Measurements from ENCODE around the gene RABGAP1. TPM values are rescaled to one million over a fixed set of nuclear protein-coding genes. Genes with fewer than 3 reads are reported as not detected.

Gene RABGAP1
- total RNA-seq, 4 donors from 2014 or later, result 38.3 to 78.3 (median 48.5) TPM

DNA sequence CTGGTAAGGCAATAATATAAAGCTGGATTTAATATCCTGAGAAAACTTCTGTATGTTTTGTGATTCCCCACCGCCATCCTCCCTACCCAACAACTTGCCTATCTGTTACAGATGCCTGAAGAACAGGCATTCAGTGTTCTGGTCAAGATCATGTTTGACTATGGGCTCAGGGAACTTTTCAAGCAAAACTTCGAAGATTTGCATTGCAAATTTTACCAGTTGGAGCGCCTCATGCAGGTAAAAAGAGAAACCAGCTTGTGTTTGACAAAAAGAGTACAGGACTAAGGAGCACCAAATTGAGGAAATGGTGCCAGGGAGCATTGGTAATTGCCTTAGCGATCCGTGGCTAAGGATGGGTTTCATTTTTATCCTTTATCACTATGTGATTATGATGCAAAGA lies 132.6 kb downstream of the RABGAP1 start:
- TF ChIP-seq, protein P1, sequence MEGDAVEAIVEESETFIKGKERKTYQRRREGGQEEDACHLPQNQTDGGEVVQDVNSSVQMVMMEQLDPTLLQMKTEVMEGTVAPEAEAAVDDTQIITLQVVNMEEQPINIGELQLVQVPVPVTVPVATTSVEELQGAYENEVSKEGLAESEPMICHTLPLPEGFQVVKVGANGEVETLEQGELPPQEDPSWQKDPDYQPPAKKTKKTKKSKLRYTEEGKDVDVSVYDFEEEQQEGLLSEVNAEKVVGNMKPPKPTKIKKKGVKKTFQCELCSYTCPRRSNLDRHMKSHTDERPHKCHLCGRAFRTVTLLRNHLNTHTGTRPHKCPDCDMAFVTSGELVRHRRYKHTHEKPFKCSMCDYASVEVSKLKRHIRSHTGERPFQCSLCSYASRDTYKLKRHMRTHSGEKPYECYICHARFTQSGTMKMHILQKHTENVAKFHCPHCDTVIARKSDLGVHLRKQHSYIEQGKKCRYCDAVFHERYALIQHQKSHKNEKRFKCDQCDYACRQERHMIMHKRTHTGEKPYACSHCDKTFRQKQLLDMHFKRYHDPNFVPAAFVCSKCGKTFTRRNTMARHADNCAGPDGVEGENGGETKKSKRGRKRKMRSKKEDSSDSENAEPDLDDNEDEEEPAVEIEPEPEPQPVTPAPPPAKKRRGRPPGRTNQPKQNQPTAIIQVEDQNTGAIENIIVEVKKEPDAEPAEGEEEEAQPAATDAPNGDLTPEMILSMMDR (IDR thresholded peaks at IDR 0.05), result no peak
- DNase-seq (ENCODE audit: low spot score) (no peak), ATAC-seq (ENCODE audit: low FRiP score) (no peak)

DNA sequence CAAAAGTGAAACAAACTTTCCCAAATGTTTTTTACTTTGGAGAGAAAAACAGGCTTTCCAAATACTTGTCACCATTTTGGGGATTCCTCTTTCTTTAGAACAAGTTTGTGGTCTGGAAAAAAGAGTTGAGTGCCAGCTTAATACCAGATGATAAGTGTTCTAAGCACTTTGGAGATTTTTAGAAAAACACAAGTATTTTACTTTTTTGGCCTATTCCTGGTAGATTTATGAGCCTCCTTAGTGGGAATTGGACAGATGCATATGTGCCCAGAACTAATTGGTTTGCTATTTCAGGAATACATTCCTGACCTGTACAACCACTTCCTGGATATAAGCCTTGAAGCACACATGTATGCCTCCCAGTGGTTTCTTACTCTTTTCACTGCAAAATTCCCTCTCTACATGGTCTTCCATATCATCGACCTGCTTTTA lies 133.2 kb downstream of the RABGAP1 start:
- TF ChIP-seq, protein P1 (IDR thresholded peaks at IDR 0.05), result no peak
- DNase-seq (ENCODE audit: low spot score) (no peak), ATAC-seq (ENCODE audit: low FRiP score) (peak; percentile 53)

DNA sequence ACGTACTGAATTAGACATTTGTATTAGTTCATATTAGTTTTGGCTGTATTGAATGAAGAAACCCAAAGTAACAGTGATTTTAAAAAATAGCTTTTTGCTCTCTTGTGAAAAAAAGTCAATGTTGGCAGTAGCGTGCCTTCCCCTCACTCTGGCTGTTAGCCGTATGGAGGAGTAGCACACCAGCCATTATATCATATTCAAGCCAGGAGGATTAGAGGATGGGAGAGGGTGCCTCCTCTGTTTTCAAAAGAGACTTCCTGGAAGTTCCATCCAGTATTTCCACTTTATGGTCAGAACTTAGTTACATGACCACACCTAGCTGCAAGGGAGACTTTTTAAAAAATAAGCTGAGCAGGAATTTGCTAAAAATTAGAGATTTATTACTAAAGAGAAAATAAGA lies 133.8 kb downstream of the RABGAP1 start:
- TF ChIP-seq, protein P1 (IDR thresholded peaks at IDR 0.05), result no peak
- peak; percentile 67 for ATAC-seq (ENCODE audit: low FRiP score)

DNA sequence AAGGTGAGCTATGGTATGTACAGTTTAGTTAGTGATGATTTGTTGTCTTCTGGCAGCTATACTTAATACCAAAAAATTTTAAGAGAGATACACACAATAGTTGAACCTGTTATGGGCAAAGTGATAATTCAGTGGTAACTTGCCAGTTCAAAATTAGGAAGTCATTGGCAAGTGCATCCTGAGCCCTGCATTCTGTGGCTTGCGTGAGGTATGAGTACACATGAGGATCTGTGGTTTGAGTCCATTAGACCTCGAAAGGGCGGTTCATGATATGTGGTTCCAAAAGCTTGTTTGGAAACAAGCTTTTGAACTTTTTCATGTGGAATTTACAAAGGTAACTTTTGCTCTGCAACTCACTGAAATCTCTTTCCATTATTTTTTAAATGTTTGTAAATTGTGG lies 139.6 kb downstream of the RABGAP1 start:
- DNase-seq (ENCODE audit: low spot score) (no peak), ATAC-seq (ENCODE audit: low FRiP score) (no peak)
- TF ChIP-seq, protein P1 (IDR thresholded peaks at IDR 0.05), result no peak

More for the DNA sequence above, 133.8 kb downstream of the RABGAP1 start:
- no peak for DNase-seq (ENCODE audit: low spot score)

DNA sequence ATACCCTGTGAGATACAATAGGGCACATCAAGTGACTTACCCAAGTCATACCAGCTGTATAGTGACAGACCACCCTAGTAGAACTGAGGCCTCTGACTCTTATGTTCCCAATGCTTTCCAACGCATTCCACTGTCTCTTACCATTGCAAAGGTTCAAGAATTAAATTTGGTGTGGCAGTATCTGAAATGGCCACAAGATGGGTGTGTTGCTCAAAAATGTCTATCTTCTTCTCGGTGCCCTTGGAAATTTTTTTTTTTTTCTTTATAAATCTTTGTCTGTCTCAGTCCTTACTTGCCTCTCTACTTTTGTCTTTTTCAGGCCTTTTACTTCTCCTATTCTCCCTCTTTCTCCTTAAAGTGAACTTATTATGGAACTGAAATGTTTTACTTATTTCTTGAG lies 141.0 kb downstream of the RABGAP1 start:
- TF ChIP-seq, protein P1 (IDR thresholded peaks at IDR 0.05), result peak in 1 of 3 donors; percentile 26
- no peak for ATAC-seq (ENCODE audit: low FRiP score)
- no peak for DNase-seq (ENCODE audit: low spot score)

DNA sequence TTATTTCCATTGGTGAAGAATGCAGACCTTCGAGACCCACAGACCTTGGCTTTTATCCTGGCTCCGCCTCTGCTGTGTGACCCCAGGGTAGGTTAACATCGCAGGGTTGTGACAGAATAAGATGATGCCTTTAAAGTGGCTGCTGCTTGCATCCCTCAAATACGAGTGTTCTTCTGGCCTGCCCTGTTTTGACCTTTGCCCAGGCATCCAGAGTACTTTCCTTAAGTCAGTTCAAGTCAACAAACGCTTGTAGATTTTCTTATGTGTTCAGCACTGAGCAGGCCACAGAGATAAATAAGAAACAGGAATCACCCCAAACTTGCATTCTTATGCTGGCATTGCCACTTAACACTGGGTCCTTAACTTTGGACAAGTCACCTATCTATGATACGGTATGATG lies 142.9 kb downstream of the RABGAP1 start:
- no peak for DNase-seq (ENCODE audit: low spot score)
- TF ChIP-seq, protein P1 (IDR thresholded peaks at IDR 0.05), result no peak
- ATAC-seq (ENCODE audit: low FRiP score), result no peak

DNA sequence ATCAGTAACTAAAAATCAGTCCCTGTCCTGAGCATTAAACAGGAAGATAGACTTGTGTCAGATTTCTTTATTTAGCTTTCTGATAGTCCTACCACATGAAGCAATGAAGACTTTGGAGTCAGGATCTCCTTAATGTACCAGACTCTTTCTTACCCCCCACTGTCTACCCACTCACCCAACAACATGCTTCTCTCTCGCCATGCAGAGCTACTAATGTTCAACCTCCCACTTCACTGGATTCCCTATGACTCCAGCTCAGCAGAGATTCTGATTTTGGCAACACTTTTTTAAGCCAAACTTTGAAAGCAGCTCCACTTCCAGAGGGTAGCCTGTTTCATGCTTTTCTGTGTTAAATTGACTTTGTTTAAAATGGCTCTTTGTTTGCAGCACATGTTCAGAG lies 143.4 kb downstream of the RABGAP1 start:
- TF ChIP-seq, protein P1 (IDR thresholded peaks at IDR 0.05), result no peak
- no peak for ATAC-seq (ENCODE audit: low FRiP score)

More for the DNA sequence above, 143.4 kb downstream of the RABGAP1 start:
- no peak for DNase-seq (ENCODE audit: low spot score)
